GM12891 (cell line): ENCODE results near the gene YPEL2.

Experiments used
- POLR2AphosphoS5 ChIP-seq: IDR thresholded peaks from 2 replicates; pipeline ENCODE4 v1.6.1; 2011; ENCODE audit warnings: low read depth, low read length, control low read depth
- SPI1 ChIP-seq: IDR thresholded peaks from 2 replicates; pipeline ENCODE4 v1.6.1; 2011; ENCODE audit warnings: low read depth, low read length, control low read depth
- TAF1 ChIP-seq: IDR thresholded peaks from 2 replicates; pipeline ENCODE4 v1.6.1; 2011; ENCODE audit warnings: low read depth, low read length, control low read depth

DNA sequence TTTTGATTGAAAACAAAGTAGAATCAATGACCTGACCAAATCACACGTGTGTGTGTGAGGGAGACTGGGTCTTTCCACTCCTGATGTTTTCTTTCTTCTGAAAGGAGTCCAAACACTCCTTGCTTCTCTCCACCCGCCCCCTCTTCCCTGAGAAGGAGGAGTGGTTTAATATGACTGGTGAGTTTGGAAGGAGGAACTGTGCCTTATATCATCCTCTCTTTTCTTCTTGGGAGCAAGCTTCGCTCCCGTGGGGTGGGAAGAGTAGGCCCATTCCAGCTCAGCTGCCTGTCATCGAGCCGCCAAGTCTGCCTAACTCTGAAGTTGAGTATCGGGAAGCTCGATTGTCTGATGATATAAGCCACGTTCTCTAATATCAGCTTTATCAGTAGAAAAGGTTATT, 96.5 kb downstream of the YPEL2 start:
- TF ChIP-seq SPI1 (no peak), POLR2AphosphoS5 (no peak), TAF1 (no peak)
